ENCODE measurements around the gene FOXQ1.

DNA sequence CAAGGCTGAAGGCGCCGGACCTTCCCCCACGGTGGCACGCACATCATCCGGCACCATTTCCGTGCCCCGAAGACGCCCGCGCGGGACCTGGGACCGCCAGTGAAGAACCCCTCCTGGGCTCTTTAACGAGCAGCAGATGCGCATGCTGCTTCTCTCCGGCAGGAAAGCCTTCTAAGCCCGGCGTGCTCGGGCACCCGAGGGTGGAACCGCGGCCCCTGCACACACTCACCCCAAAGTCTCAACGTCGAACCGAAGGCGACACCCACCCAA, 240 bp downstream of the FOXQ1 start:
- TF ChIP-seq POLR2A (IDR thresholded peaks at IDR 0.05) (no peak), CTCF (IDR thresholded peaks at IDR 0.05 in 4 of 5, conservative IDR thresholded peaks at IDR 0.05 in 1 of 5) (no peak)

All from gastrocnemius medialis (tissue), 4 donors.